ENCODE data around the gene CREB3L2.

DNA sequence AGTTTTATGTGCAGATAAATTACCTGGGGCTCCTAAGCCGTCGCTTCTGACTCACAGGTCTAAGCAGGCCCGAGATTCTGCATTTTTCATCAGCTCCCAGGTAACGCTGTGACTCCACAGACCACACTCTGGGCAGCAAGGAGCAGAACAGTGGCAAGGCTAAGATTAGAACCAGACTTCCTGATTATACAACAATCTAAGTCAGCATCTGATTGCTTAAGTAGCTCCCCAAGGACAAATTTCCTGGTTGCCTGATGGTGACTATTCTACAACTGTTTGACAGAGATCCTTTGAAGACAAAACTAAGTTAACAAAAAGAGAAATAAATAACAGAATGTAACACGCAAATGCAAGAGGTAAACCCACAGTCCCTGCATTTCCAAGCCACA, 69.0 kb downstream of the CREB3L2 start:
- TF ChIP-seq, protein P1, sequence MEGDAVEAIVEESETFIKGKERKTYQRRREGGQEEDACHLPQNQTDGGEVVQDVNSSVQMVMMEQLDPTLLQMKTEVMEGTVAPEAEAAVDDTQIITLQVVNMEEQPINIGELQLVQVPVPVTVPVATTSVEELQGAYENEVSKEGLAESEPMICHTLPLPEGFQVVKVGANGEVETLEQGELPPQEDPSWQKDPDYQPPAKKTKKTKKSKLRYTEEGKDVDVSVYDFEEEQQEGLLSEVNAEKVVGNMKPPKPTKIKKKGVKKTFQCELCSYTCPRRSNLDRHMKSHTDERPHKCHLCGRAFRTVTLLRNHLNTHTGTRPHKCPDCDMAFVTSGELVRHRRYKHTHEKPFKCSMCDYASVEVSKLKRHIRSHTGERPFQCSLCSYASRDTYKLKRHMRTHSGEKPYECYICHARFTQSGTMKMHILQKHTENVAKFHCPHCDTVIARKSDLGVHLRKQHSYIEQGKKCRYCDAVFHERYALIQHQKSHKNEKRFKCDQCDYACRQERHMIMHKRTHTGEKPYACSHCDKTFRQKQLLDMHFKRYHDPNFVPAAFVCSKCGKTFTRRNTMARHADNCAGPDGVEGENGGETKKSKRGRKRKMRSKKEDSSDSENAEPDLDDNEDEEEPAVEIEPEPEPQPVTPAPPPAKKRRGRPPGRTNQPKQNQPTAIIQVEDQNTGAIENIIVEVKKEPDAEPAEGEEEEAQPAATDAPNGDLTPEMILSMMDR (IDR thresholded peaks at IDR 0.05): no peak
- peak in 1 of 2 donors; percentile 16 for TF ChIP-seq POLR2A (IDR thresholded peaks at IDR 0.05)

Data from adrenal gland (tissue), 5 donors.